ENCODE data around the gene IMMP2L. TPM values are rescaled to one million over a fixed set of nuclear protein-coding genes. Genes with fewer than 3 reads are reported as not detected.

IMMP2L gene
- total and polyA plus RNA-seq, 4 donors = 9.2 to 34.7 (median 11.1) TPM

DNA sequence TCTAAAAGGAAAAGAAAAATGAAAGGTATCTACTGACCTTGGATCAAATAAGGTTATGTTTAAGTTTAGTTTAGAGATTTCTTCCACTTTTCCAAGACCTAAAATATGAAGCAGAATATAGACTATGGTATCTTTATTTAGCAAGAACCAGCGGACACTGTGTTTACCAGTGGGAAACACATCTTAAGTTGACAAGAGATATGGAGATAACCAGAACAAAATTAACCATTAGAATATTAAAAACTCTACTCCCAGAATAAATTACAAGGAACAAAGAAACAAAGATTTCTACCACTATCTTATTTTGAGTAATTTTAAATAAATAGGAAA is 86.9 kb downstream of the IMMP2L start:
- no peak overlapping the region for H3K9ac ChIP-seq (ENCODE audit: insufficient read depth in 1 of 2, low read length in 2 of 2)
- no peak overlapping the region for H3K4me3 ChIP-seq
- H3K36me3 ChIP-seq (ENCODE audit: control insufficient read depth in 4 of 4, insufficient read depth in 4 of 4, low read length in 4 of 4) = no peaks in the 10 kb centered on the region
- no peak for DNase-seq
- peaks cover 0 to 3% (median 2%) of the 10 kb centered on the region in 4 donors for H3K9me3 ChIP-seq (ENCODE audit: control insufficient read depth in 4 of 4, insufficient read depth in 3 of 4, low read length in 3 of 4)
- H3K27me3 ChIP-seq (ENCODE audit: control insufficient read depth in 3 of 3, insufficient read depth in 3 of 3, low read length in 2 of 3) = no peaks in the 10 kb centered on the region
- TF ChIP-seq CTCF (IDR thresholded peaks at IDR 0.05; ENCODE audit: control extremely low read depth, extremely low read depth) = no peak
- 65 to 81% methylated on average over 1 of the region's 1 CpG for WGBS, 2 donors
- no peak overlapping the region for H3K27ac ChIP-seq (ENCODE audit: low read depth in 1 of 2, low read length in 1 of 2)
- ATAC-seq (ENCODE audit: insufficient read depth, low FRiP score) = no peak
- no peaks in the 10 kb centered on the region for H3K4me1 ChIP-seq (ENCODE audit: control insufficient read depth in 5 of 5, insufficient read depth in 5 of 5, low read length in 5 of 5)

GRCh38 chr7:111474723-111475418 is 87.4 kb downstream of the IMMP2L start:
- 62 to 65% methylated on average over 4 of the region's 4 CpGs for WGBS, 2 donors

DNA sequence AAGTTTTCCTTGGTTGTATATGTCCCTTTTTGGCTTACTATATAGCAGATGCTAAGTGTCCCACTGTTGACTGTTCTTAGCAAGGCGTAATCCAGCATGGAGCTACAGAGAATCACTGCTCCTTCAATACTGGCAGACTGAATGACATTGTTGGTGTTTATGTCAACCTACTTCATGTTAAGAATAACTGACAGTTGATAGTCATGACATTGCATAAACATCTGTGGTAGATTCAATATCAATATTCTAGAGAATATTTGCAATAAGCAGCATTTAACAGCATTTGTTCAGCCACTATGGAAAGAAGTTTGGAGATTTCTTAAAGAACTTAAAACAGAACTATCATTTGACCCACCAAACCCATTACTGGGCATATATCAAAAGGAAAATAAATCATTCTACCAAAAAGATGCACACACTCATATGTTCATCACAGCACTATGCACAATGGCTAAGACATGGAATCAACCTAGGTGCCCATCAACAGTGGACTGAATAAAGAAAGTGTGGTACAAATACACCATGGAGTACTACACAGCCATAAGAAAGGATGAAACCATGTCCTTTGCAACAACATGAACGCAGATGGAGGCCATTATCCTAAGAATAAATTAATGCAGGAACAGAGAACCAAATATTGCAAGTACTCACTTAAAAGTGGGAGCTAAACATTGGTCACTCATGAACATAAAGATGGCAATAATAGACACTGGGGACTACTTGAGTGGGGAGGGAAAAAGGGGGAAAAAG is 88.7 kb downstream of the IMMP2L start:
- no peak overlapping the region for H3K9ac ChIP-seq (ENCODE audit: insufficient read depth in 1 of 2, low read length in 2 of 2)
- WGBS, 2 donors = 68 to 97% methylated on average over 2 of the region's 2 CpGs
- no peak overlapping the region for H3K27ac ChIP-seq (ENCODE audit: low read depth in 1 of 2, low read length in 1 of 2)
- TF ChIP-seq CTCF (IDR thresholded peaks at IDR 0.05; ENCODE audit: control extremely low read depth, extremely low read depth) = no peak
- DNase-seq (no peak), ATAC-seq (ENCODE audit: insufficient read depth, low FRiP score) (no peak)
- no peaks in the 10 kb centered on the region for H3K36me3 ChIP-seq (ENCODE audit: control insufficient read depth in 4 of 4, insufficient read depth in 4 of 4, low read length in 4 of 4)
- H3K4me1 ChIP-seq (ENCODE audit: control insufficient read depth in 5 of 5, insufficient read depth in 5 of 5, low read length in 5 of 5) = no peaks in the 10 kb centered on the region
- H3K9me3 ChIP-seq (ENCODE audit: control insufficient read depth in 4 of 4, insufficient read depth in 3 of 4, low read length in 3 of 4) = peaks cover 0 to 3% (median 2%) of the 10 kb centered on the region in 4 donors
- H3K27me3 ChIP-seq (ENCODE audit: control insufficient read depth in 3 of 3, insufficient read depth in 3 of 3, low read length in 2 of 3) = no peaks in the 10 kb centered on the region
- H3K4me3 ChIP-seq = no peak overlapping the region

More at GRCh38 chr7:111474723-111475418, 87.4 kb downstream of the IMMP2L start:
- H3K27me3 ChIP-seq (ENCODE audit: control insufficient read depth in 3 of 3, insufficient read depth in 3 of 3, low read length in 2 of 3) = no peaks in the 10 kb centered on the region
- H3K9ac ChIP-seq (ENCODE audit: insufficient read depth in 1 of 2, low read length in 2 of 2) = no peak overlapping the region
- no peak for TF ChIP-seq CTCF (IDR thresholded peaks at IDR 0.05; ENCODE audit: control extremely low read depth, extremely low read depth)
- no peak overlapping the region for H3K27ac ChIP-seq (ENCODE audit: low read depth in 1 of 2, low read length in 1 of 2)
- H3K4me1 ChIP-seq (ENCODE audit: control insufficient read depth in 5 of 5, insufficient read depth in 5 of 5, low read length in 5 of 5) = no peaks in the 10 kb centered on the region
- no peak overlapping the region for H3K4me3 ChIP-seq
- ATAC-seq (ENCODE audit: insufficient read depth, low FRiP score) (no peak), DNase-seq (no peak)
- peaks cover 0 to 3% (median 2%) of the 10 kb centered on the region in 4 donors for H3K9me3 ChIP-seq (ENCODE audit: control insufficient read depth in 4 of 4, insufficient read depth in 3 of 4, low read length in 3 of 4)
- no peaks in the 10 kb centered on the region for H3K36me3 ChIP-seq (ENCODE audit: control insufficient read depth in 4 of 4, insufficient read depth in 4 of 4, low read length in 4 of 4)

Data from lung (tissue), 12 donors.